Stimulated activated naive CD8-positive, alpha-beta T cell treated with anti-CD3 and anti-CD28 coated beads, Interleukin-15, Interleukin-2, amounts not matched to agents 100 ng/mL and 50 ng/mL, for 24 hours (primary cell): ENCODE data around the gene EHD1.
A peak's percentile ranks its signal among the peaks of the same experiment; 100 is the strongest.

Source experiments
- H3K27ac Mint-ChIP-seq: one replicate; pipeline ENCODE4 v1.8.0; 2021; ENCODE audit warnings: mild to moderate bottlenecking, mixed read lengths
- H3K27me3 Mint-ChIP-seq: one replicate; pipeline ENCODE4 v1.8.0; 2021; ENCODE audit warnings: mixed read lengths
- H3K36me3 Mint-ChIP-seq: one replicate; pipeline ENCODE4 v1.8.0; 2021; ENCODE audit warnings: low read depth, mixed read lengths
- H3K4me1 Mint-ChIP-seq: one replicate; pipeline ENCODE4 v1.8.0; 2021; ENCODE audit warnings: low read depth, mixed read lengths
- H3K4me3 Mint-ChIP-seq: one replicate; pipeline ENCODE4 v1.8.0; 2021; ENCODE audit warnings: mild to moderate bottlenecking, mixed read lengths
- H3K9me3 Mint-ChIP-seq: one replicate; pipeline ENCODE4 v1.8.0; 2021; ENCODE audit warnings: mixed read lengths

The EHD1 gene

GRCh38 chr11:64915376-64915887 is 37.0 kb upstream of the EHD1 start:
- peak overlapping the region; percentile 76 for H3K27ac Mint-ChIP-seq
- H3K4me1 Mint-ChIP-seq, result peaks cover 22% of the 10 kb centered on the region
- H3K9me3 Mint-ChIP-seq, result no peaks in the 10 kb centered on the region
- peaks cover 8% of the 10 kb centered on the region for H3K36me3 Mint-ChIP-seq
- peak overlapping the region; percentile 89 for H3K4me3 Mint-ChIP-seq
- no peaks in the 10 kb centered on the region for H3K27me3 Mint-ChIP-seq

GRCh38 chr11:64914123-64914522 is 35.7 kb upstream of the EHD1 start:
- H3K4me3 Mint-ChIP-seq, result no peak overlapping the region
- peaks cover 22% of the 10 kb centered on the region for H3K4me1 Mint-ChIP-seq
- H3K27ac Mint-ChIP-seq, result no peak overlapping the region
- peaks cover 8% of the 10 kb centered on the region for H3K36me3 Mint-ChIP-seq
- no peaks in the 10 kb centered on the region for H3K9me3 Mint-ChIP-seq
- H3K27me3 Mint-ChIP-seq, result no peaks in the 10 kb centered on the region

GRCh38 chr11:64913171-64913727 is 34.8 kb upstream of the EHD1 start:
- Mint-ChIP-seq H3K27ac (no peak overlapping the region), H3K4me3 (no peak overlapping the region), H3K4me1 (peaks cover 22% of the 10 kb centered on the region), H3K9me3 (no peaks in the 10 kb centered on the region), H3K36me3 (peaks cover 12% of the 10 kb centered on the region), H3K27me3 (no peaks in the 10 kb centered on the region)

- Mint-ChIP-seq H3K27me3 (no peaks in the 10 kb centered on the region), H3K4me1 (peaks cover 12% of the 10 kb centered on the region), H3K36me3 (peaks cover 20% of the 10 kb centered on the region), H3K27ac (no peak overlapping the region), H3K9me3 (no peaks in the 10 kb centered on the region), H3K4me3 (no peak overlapping the region)
Measured at GRCh38 chr11:64911689-64912088, 33.3 kb upstream of the EHD1 start.

GRCh38 chr11:64911142-64911541 is 32.7 kb upstream of the EHD1 start:
- Mint-ChIP-seq H3K4me3 (no peak overlapping the region), H3K36me3 (peaks cover 20% of the 10 kb centered on the region), H3K27ac (no peak overlapping the region), H3K27me3 (no peaks in the 10 kb centered on the region), H3K9me3 (no peaks in the 10 kb centered on the region), H3K4me1 (peaks cover 9% of the 10 kb centered on the region)

GRCh38 chr11:64910451-64911093 is 32.2 kb upstream of the EHD1 start:
- no peak overlapping the region for H3K27ac Mint-ChIP-seq
- peaks cover 3% of the 10 kb centered on the region for H3K4me1 Mint-ChIP-seq
- H3K9me3 Mint-ChIP-seq, result no peaks in the 10 kb centered on the region
- no peak overlapping the region for H3K4me3 Mint-ChIP-seq
- H3K36me3 Mint-ChIP-seq, result peaks cover 20% of the 10 kb centered on the region
- H3K27me3 Mint-ChIP-seq, result no peaks in the 10 kb centered on the region

- Mint-ChIP-seq H3K36me3 (peaks cover 20% of the 10 kb centered on the region), H3K4me1 (no peaks in the 10 kb centered on the region), H3K9me3 (no peaks in the 10 kb centered on the region), H3K27me3 (no peaks in the 10 kb centered on the region), H3K27ac (no peak overlapping the region), H3K4me3 (no peak overlapping the region)
Measured at GRCh38 chr11:64909653-64910343, 31.4 kb upstream of the EHD1 start.

- no peak overlapping the region for H3K4me3 Mint-ChIP-seq
- no peaks in the 10 kb centered on the region for H3K9me3 Mint-ChIP-seq
- no peaks in the 10 kb centered on the region for H3K27me3 Mint-ChIP-seq
- no peak overlapping the region for H3K27ac Mint-ChIP-seq
- H3K4me1 Mint-ChIP-seq, result no peaks in the 10 kb centered on the region
- peaks cover 20% of the 10 kb centered on the region for H3K36me3 Mint-ChIP-seq
Measured at GRCh38 chr11:64908766-64909165, 30.3 kb upstream of the EHD1 start.

GRCh38 chr11:64906314-64906635 is 27.9 kb upstream of the EHD1 start:
- H3K4me3 Mint-ChIP-seq, result no peak overlapping the region
- no peaks in the 10 kb centered on the region for H3K9me3 Mint-ChIP-seq
- H3K27me3 Mint-ChIP-seq, result no peaks in the 10 kb centered on the region
- H3K36me3 Mint-ChIP-seq, result peaks cover 21% of the 10 kb centered on the region
- no peak overlapping the region for H3K27ac Mint-ChIP-seq
- peaks cover 4% of the 10 kb centered on the region for H3K4me1 Mint-ChIP-seq

- H3K4me1 Mint-ChIP-seq, result peaks cover 7% of the 10 kb centered on the region
- H3K27me3 Mint-ChIP-seq, result no peaks in the 10 kb centered on the region
- no peaks in the 10 kb centered on the region for H3K9me3 Mint-ChIP-seq
- no peak overlapping the region for H3K27ac Mint-ChIP-seq
- H3K36me3 Mint-ChIP-seq, result peaks cover 19% of the 10 kb centered on the region
- no peak overlapping the region for H3K4me3 Mint-ChIP-seq
Measured at GRCh38 chr11:64905516-64906313, 27.3 kb upstream of the EHD1 start.

- H3K9me3 Mint-ChIP-seq, result no peaks in the 10 kb centered on the region
- no peaks in the 10 kb centered on the region for H3K27me3 Mint-ChIP-seq
- H3K36me3 Mint-ChIP-seq, result peaks cover 22% of the 10 kb centered on the region
- H3K4me3 Mint-ChIP-seq, result no peak overlapping the region
- no peak overlapping the region for H3K27ac Mint-ChIP-seq
- H3K4me1 Mint-ChIP-seq, result peaks cover 17% of the 10 kb centered on the region
Measured at GRCh38 chr11:64903291-64903833, 24.9 kb upstream of the EHD1 start.

GRCh38 chr11:64902102-64902900 is 23.9 kb upstream of the EHD1 start:
- Mint-ChIP-seq H3K36me3 (peaks cover 19% of the 10 kb centered on the region), H3K4me1 (peaks cover 17% of the 10 kb centered on the region), H3K27ac (peak overlapping the region; percentile 57), H3K4me3 (no peak overlapping the region), H3K9me3 (no peaks in the 10 kb centered on the region), H3K27me3 (no peaks in the 10 kb centered on the region)

- Mint-ChIP-seq H3K4me1 (peaks cover 17% of the 10 kb centered on the region), H3K4me3 (no peak overlapping the region), H3K9me3 (no peaks in the 10 kb centered on the region)
Measured at GRCh38 chr11:64900774-64901173, 22.4 kb upstream of the EHD1 start.

GRCh38 chr11:64900263-64900678 is 21.9 kb upstream of the EHD1 start:
- peaks cover 19% of the 10 kb centered on the region for H3K36me3 Mint-ChIP-seq
- peak overlapping the region; percentile 77 for H3K27ac Mint-ChIP-seq
- peaks cover 17% of the 10 kb centered on the region for H3K4me1 Mint-ChIP-seq
- no peaks in the 10 kb centered on the region for H3K27me3 Mint-ChIP-seq
- H3K4me3 Mint-ChIP-seq, result peak overlapping the region; percentile 36
- H3K9me3 Mint-ChIP-seq, result no peaks in the 10 kb centered on the region

More at GRCh38 chr11:64900774-64901173, 22.4 kb upstream of the EHD1 start:
- H3K36me3 Mint-ChIP-seq, result peaks cover 19% of the 10 kb centered on the region
- H3K27ac Mint-ChIP-seq, result no peak overlapping the region
- no peaks in the 10 kb centered on the region for H3K27me3 Mint-ChIP-seq
